ENCODE results near the gene CSHL1.
"Not testable (repeated sequence)": the region's sequence is repeated elsewhere in the genome, so short reads cannot be mapped to it uniquely, and the experiment has no call there.

CSHL1 gene

DNA sequence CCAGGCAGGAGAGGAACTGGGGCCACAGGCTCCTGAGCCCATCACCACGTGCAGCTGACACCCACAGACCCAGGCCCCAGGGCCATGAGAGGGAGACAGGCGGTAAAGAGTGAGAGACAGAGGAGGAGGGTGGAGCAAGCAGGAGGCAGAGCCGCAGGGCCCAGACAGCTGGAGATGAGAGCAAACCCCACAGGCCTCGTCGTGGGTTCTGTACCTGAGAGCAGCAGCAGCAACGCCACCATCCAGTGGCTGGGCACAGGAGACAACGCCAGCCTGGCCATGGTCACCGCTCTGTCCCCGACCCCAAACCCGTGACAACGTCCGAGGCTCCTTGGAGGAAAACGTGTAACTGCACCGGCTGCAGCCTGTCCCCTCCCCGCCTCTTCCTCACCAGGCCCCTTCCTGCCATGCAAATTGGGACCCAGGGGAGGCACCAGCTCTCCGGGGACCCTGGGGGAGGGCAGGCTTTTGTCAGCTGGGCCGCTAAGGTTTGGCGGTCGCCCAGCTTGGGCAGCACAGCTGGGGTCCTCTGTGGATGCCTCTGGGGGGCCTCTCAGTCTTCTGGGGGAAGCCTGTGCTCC, 21.0 kb upstream of the CSHL1 start, which contains the start of gene CD79B:
Gene CD79B (minus strand): TSS at position 351 of the 581 bp plus-strand sequence. CDS start 70 bp downstream, at position 281.
- no peak for TF ChIP-seq POLR2A (IDR thresholded peaks at IDR 0.05; ENCODE audit: low read depth, low read length)
- no peak for FAIRE-seq
- no peak for DNase-seq (ENCODE audit: insufficient read length, low spot score)

GRCh38 chr17:63930951-63931575, 20.0 kb upstream of the CSHL1 start:
- DNase-seq (ENCODE audit: insufficient read length, low spot score) (no peak), FAIRE-seq (no peak)
- TF ChIP-seq POLR2A (IDR thresholded peaks at IDR 0.05; ENCODE audit: low read depth, low read length) = no peak

DNA sequence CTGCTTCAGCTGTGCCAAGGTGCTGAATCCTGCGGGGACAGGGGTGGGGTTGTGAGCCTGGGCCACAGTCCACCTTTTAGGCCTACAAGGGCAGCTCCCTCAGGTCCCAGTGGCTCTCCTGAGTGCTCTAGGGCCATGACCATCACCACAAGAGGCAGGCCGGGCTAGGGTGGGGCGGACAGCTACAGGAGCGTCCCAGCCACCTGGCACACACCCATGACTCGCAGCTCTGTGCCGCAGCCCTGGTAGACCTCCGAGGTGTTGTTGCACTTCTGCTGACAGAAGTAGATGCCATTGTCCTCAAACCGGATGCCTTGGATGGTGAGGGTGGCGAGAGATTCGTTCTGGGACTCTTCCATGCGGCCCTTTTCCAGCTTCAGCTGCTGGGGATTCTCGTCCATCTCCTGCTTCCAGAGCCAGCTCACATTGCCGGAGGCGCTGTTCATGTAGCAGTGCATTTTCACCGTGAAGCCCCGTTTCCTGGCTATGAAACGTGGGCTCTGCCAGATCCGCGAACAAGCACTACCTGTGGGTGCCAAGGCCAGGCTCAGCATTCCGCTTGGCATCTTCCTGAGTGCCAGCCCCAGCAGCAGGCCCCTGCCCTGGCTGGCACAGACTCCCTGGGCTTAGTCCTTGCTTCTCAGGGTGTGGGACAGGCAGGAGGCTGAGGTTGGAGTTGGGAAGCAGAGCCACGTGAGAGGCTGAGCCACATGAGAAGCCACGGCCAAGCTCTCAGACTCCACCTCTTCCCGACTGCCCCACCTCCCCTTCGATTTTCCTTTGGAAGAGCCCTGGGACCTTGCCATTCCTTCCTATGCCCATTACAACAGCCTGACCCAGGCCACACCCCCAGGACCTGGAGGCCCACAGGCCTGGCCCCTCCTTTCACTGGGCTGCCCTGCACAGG, 19.1 kb upstream of the CSHL1 start:
- TF ChIP-seq POLR2A (IDR thresholded peaks at IDR 0.05; ENCODE audit: low read depth, low read length) = no peak
- FAIRE-seq (no peak), DNase-seq (ENCODE audit: insufficient read length, low spot score) (no peak)

DNA sequence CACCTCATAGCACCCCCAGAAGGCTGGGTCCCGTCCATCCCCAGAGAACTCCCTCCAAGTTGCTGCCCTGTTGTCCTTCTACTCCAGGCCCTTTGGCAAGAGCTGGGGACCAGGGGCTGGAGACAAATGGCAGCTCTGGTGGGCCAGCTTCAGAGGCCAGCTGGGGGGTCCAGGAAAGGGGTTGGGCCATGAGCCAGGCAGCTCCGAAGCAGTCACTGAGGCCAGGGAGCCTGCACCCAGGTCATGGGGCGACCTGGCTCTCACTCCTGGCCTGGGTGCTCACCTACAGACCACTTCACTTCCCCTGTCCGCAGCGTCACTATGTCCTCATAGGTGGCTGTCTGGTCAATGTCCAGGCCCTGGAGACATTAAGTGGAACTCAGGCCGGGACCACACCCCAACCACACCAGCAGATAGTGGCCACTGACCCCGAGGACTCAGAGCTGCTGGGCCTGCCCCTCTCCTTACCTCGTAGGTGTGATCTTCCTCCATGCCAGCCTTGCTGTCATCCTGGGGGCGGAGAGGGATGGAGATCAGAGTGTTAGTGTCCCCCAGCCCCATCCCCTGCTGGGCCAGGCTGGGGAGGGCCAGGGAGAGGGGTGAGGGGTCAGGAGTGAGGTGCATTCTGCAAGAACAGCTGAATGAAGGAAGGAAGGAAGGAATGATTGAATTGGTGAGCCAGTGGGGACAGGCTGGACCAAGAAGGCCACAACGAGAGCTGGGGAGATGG, 18.1 kb upstream of the CSHL1 start:
- DNase-seq (ENCODE audit: insufficient read length, low spot score) = no peak
- TF ChIP-seq POLR2A (IDR thresholded peaks at IDR 0.05; ENCODE audit: low read depth, low read length) = no peak
- no peak for FAIRE-seq

DNA sequence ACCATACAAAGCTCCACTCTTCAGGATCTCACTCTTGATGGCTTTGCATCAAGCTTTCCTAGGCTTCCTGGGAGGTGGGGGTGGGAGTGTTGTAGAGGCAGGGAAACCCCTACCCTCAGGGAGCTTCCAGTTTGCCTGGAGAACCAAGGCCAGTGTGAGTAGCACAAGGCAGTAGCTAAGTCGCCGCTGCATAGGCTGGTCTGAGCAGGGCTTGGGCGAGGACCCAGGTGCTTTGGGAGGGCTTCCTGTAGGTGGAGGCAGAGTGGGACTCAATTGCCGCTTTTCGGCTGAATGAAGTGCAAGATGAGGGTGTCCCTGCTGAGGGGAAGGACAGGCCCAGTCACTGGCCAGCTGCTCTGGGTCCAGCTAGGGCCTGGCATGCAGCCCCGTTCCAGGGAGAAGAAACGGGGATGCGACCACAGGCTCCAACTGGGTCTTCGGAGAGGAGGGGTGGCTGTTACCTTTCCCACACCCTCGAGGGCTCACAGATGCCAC, 17.2 kb upstream of the CSHL1 start:
- DNase-seq (ENCODE audit: insufficient read length, low spot score) = no peak
- TF ChIP-seq POLR2A (IDR thresholded peaks at IDR 0.05; ENCODE audit: low read depth, low read length) = no peak
- no peak for FAIRE-seq

DNA sequence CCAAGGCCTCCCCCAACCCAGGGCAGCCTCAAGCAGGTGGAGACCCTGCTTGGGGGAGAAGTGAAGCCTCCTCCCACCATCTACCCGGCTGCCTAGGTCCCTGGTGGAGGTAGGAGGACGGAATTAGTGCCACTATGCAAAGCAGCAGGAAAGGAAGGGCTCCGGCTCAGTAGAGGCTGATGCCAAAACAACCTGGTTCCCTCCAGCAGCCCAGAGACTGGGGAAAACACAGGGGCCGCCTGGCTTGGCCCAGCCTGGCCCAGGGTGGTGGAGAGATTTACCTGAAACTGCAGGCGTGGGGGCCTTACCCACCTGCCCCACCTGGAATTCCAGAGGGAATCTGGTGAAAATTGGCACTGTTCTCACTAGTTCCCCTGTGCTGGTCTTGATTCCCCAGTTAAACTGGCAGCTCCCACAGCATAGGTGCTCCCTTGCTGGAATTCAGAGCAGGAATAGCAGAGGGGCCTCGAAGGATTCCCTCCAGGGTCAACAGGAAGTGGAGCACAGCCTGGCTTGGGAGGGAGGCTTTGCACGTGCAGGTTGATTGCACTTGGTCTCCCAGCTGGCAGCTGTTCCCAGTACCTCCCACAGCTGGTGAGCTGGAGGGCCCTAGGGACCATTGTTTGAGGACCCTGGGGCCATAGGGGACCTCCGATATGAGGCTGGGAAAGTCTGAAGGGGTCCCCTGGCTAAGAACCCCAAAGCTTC, 16.6 kb upstream of the CSHL1 start:
- FAIRE-seq = no peak
- no peak for TF ChIP-seq POLR2A (IDR thresholded peaks at IDR 0.05; ENCODE audit: low read depth, low read length)
- no peak for DNase-seq (ENCODE audit: insufficient read length, low spot score)

GRCh38 chr17:63926164-63926563, 15.1 kb upstream of the CSHL1 start:
- DNase-seq (ENCODE audit: insufficient read length, low spot score) (peak; percentile 3), FAIRE-seq (no peak)
- no peak for TF ChIP-seq POLR2A (IDR thresholded peaks at IDR 0.05; ENCODE audit: low read depth, low read length)

DNA sequence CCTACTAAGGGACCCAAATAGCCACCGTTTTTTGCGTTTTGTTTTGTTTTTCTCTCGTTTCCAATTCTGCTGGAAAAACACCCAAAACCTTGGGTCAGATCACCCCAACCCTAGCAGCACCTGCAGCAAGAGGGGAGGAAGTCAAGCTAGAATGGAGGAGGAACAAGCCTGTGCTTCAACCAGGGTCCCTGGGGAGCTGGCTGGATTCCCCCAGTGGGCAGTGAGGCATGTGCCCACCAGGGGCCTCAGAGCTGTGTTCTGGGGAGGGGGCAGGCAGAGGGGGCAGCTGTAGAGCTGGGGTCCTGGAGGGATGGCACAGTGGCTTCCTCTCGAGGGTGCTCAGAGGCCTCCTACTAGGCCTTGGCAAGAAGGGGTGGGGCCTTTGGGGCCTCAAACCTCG, 14.6 kb upstream of the CSHL1 start:
- DNase-seq (ENCODE audit: insufficient read length, low spot score) (no peak), FAIRE-seq (no peak)
- TF ChIP-seq POLR2A (IDR thresholded peaks at IDR 0.05; ENCODE audit: low read depth, low read length) = no peak

GRCh38 chr17:63922402-63922801, 11.3 kb upstream of the CSHL1 start:
- FAIRE-seq = not testable (repeated sequence)

DNA sequence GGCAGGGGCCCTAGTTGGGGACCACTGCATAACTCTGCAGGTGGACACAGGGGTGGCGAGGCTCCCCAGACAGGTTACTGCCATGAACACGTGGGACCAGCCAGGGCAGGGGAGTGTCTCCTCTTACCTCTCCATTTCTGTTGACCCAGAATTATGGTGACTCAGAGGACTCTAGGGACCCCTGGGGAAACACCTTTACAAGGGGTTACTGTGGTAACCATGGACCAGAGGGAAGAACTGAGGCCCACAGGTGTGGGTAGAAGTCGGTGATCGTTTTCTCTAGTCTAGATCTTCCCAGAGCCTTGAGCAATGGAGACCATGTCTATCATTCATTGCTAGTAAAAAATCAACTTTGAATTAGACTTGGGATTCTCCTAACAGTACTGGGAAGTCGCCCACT, 9.7 kb upstream of the CSHL1 start:
- FAIRE-seq; DNase-seq (ENCODE audit: insufficient read length, low spot score): not testable (repeated sequence)

More at GRCh38 chr17:63922402-63922801, 11.3 kb upstream of the CSHL1 start:
- not testable (repeated sequence) for DNase-seq (ENCODE audit: insufficient read length, low spot score)

DNA sequence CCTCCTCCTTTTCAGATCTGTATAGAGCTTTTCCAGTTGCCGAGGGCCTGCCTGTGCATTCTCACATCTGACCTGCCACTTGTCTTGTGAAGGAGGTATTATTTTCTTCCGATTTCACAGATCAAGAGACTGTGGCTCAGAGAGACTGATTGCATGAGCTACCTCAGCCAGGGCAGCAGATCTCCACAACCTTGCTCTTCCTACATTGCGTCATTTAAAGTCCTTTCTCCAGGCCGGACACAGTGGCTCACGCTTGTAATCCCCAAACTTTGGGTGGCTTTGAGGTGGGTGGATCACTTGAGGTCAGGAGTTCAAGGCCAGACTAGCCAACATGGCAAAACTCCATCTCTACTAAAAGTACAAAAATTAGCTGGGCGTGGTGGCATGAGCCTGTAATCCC, 9.0 kb upstream of the CSHL1 start:
- not testable (repeated sequence) for FAIRE-seq; DNase-seq (ENCODE audit: insufficient read length, low spot score)

DNA sequence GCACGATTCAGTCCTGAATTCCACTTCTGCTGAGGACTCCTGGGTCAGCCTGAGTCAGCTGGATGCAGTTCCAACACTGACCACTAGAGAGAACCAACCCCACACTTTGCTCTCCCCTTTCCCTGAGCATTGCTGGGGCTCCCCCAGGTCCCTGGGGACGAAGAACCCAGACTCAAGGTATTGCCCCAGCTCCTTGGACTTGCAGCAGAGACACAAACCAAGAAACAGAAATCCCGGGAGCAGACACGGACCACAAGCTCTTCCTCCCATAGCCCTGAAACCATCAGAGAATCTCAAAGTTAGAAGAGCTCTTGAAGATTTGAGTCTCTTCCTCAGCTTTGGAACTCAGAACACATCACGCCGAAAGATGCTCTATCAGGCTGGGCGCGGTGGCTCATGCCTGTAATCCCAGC, 8.3 kb upstream of the CSHL1 start:
- no peak for TF ChIP-seq POLR2A (IDR thresholded peaks at IDR 0.05; ENCODE audit: low read depth, low read length)
- FAIRE-seq (no peak), DNase-seq (ENCODE audit: insufficient read length, low spot score) (peak; percentile 83)

GRCh38 chr17:63918789-63919305, 7.8 kb upstream of the CSHL1 start, which contains the start of gene GH1:
GH1 (minus strand) TSS chr17:63918839; CDS start chr17:63918776, 63 bp downstream.
- FAIRE-seq; DNase-seq (ENCODE audit: insufficient read length, low spot score): not testable (repeated sequence)
